Uterus (tissue), 4 donors: ENCODE results near the gene NRARP. TPM values are rescaled to one million over a fixed set of nuclear protein-coding genes. Genes with fewer than 3 reads are reported as not detected.

ENCODE experiments used
- DNase-seq, 2 donors: peaks; one replicate each; pipeline ENCODE4 v3.0.0-alpha.2; 2019 to 2020
- H3K27ac ChIP-seq, 2 donors: fragments of 200-600 bp; sonication (generic); 1 replicate in 1 of 2; 2 replicates in 1 of 2; pipeline ENCODE4 v1.5.1; 2016 to 2018
- H3K27me3 ChIP-seq, 2 donors: fragments of 200-600 bp; sonication (generic); one replicate each; pipeline ENCODE4 v1.5.1; 2018 to 2019; ENCODE audit warnings: control low read depth in 1 of 2
- H3K36me3 ChIP-seq, 2 donors: fragments of 200-600 bp; sonication (generic); one replicate each; pipeline ENCODE4 v1.5.1; 2019; ENCODE audit warnings: control low read depth in 1 of 2
- H3K4me1 ChIP-seq, 2 donors: fragments of 200-600 bp; sonication (generic); one replicate each; pipeline ENCODE4 v1.5.1; 2018 to 2019; ENCODE audit warnings: control low read depth in 1 of 2
- H3K4me3 ChIP-seq, 2 donors: fragments of 200-600 bp; sonication (generic); 1 replicate in 1 of 2; 2 replicates in 1 of 2; pipeline ENCODE4 v1.5.1; 2018 to 2019; ENCODE audit warnings: mild to moderate bottlenecking in 1 of 2
- H3K9me3 ChIP-seq, 2 donors: fragments of 200-600 bp; sonication (generic); one replicate each; pipeline ENCODE4 v1.5.1; 2019; ENCODE audit warnings: control low read depth in 1 of 2
- CTCF ChIP-seq, 4 experiments: fragments of 200-600 bp in 2 of 4; fragments of 450-650 bp in 2 of 4; sonication (generic) in 2 of 4; IDR thresholded peaks; one replicate each; pipeline ENCODE4 v1.5.1; 2016 to 2019; ENCODE audit warnings: antibody characterized with exemption in 4 of 4, mild to moderate bottlenecking in 2 of 4, moderate library complexity in 1 of 4
- POLR2A ChIP-seq, 2 donors: fragments of 450-650 bp; IDR thresholded peaks; one replicate each; pipeline ENCODE4 v1.6.1; 2016; ENCODE audit warnings: antibody characterized with exemption in 2 of 2, mild to moderate bottlenecking in 1 of 2, moderate library complexity in 1 of 2
- intact Hi-C: fragments of 100-400 bp; cut with DNase I; formaldehyde crosslinking; loops from one replicate; pipeline ENCODE4 v1.15.1; 2023; ENCODE audit warnings: low total_unique reads
- total RNA-seq, 4 donors: library from RNA; depleted of rRNA in 3 of 4; stranded (reverse); fragments of >200 nt in 3 of 4; gene quantifications; one replicate each; pipeline versions ENCODE4 v1.1.0 to v1.2.4, GENCODE V29; 2014 to 2023
- donor health status: DM: yes; HTN: yes; CAD: no.

Gene NRARP
- total RNA-seq, 4 donors from 2014 or later, result 0.29 to 16.5 (median 11.4) TPM

- Histone ChIP-seq H3K4me3 (no peak overlapping the region), H3K27ac (no peak overlapping the region), H3K27me3 (no peaks in the 10 kb centered on the region), H3K9me3 (no peaks in the 10 kb centered on the region), H3K4me1 (no peaks in the 10 kb centered on the region), H3K36me3 (no peaks in the 10 kb centered on the region)
- no peak for TF ChIP-seq POLR2A (IDR thresholded peaks at IDR 0.05)
- no peak for TF ChIP-seq CTCF (IDR thresholded peaks at IDR 0.05)
- intact Hi-C loops, result no loop called here
- no peak for DNase-seq
Measured at GRCh38 chr9:137266585-137267453, 35.3 kb downstream of the NRARP start.

GRCh38 chr9:137266162-137266527, 35.9 kb downstream of the NRARP start:
- Histone ChIP-seq H3K36me3 (no peaks in the 10 kb centered on the region), H3K4me1 (no peaks in the 10 kb centered on the region), H3K4me3 (no peak overlapping the region), H3K9me3 (no peaks in the 10 kb centered on the region), H3K27ac (no peak overlapping the region), H3K27me3 (no peaks in the 10 kb centered on the region)
- DNase-seq, result no peak
- no peak for TF ChIP-seq POLR2A (IDR thresholded peaks at IDR 0.05)
- TF ChIP-seq CTCF (IDR thresholded peaks at IDR 0.05), result no peak
- intact Hi-C loops, result no loop called here

GRCh38 chr9:137265496-137266161, 36.4 kb downstream of the NRARP start:
- intact Hi-C loops, result no loop called here
- no peaks in the 10 kb centered on the region for H3K36me3 ChIP-seq
- no peaks in the 10 kb centered on the region for H3K9me3 ChIP-seq
- no peak for DNase-seq
- no peaks in the 10 kb centered on the region for H3K4me1 ChIP-seq
- no peak for TF ChIP-seq CTCF (IDR thresholded peaks at IDR 0.05)
- no peak for TF ChIP-seq POLR2A (IDR thresholded peaks at IDR 0.05)
- no peak overlapping the region for H3K4me3 ChIP-seq
- no peaks in the 10 kb centered on the region for H3K27me3 ChIP-seq
- H3K27ac ChIP-seq, result no peak overlapping the region

- no peak for TF ChIP-seq POLR2A (IDR thresholded peaks at IDR 0.05)
- TF ChIP-seq CTCF (IDR thresholded peaks at IDR 0.05), result no peak
- no peaks in the 10 kb centered on the region for H3K36me3 ChIP-seq
- no peaks in the 10 kb centered on the region for H3K9me3 ChIP-seq
- H3K4me3 ChIP-seq, result no peak overlapping the region
- intact Hi-C loops, result no loop called here
- no peak for DNase-seq
- H3K4me1 ChIP-seq, result no peaks in the 10 kb centered on the region
- H3K27ac ChIP-seq, result no peak overlapping the region
- H3K27me3 ChIP-seq, result no peaks in the 10 kb centered on the region
Measured at GRCh38 chr9:137264067-137264466, 38.0 kb downstream of the NRARP start.

GRCh38 chr9:137263506-137263905, 38.6 kb downstream of the NRARP start:
- intact Hi-C loops, result no loop called here
- H3K27ac ChIP-seq, result no peak overlapping the region
- no peaks in the 10 kb centered on the region for H3K9me3 ChIP-seq
- H3K27me3 ChIP-seq, result no peaks in the 10 kb centered on the region
- H3K4me3 ChIP-seq, result no peak overlapping the region
- no peak for TF ChIP-seq POLR2A (IDR thresholded peaks at IDR 0.05)
- H3K4me1 ChIP-seq, result no peaks in the 10 kb centered on the region
- no peaks in the 10 kb centered on the region for H3K36me3 ChIP-seq
- DNase-seq, result no peak
